Panc1 (cell line): ENCODE measurements around the gene WDR59. TPM values are rescaled to one million over a fixed set of nuclear protein-coding genes. Genes with fewer than 3 reads are reported as not detected.

Experiments used
- ATAC-seq: fragments of 200-7000 bp; cut with Tn5 transposase; 2 replicates; pipeline ENCODE4 v1.9.1; 2020; ENCODE audit warnings: mild to moderate bottlenecking, moderate library complexity
- BruUV-seq: library from RNA; stranded (reverse); fragments of 400-500 nt; replicated peaks from 2 replicates; lab custom pipeline; 2021; lab: Mats Ljungman, UMichigan
- CTCF ChIA-PET: fragments of 300-600 bp; sonication (Branson Sonifier 250); formaldehyde crosslinking; loops from one replicate; lab custom pipeline; 2022; ENCODE audit warnings: antibody characterized with exemption; lab: Charles Lee
- POLR2A ChIA-PET: fragments of 300-600 bp; sonication (Branson Sonifier 250); formaldehyde crosslinking; loops from one replicate; lab custom pipeline; 2022; ENCODE audit warnings: antibody characterized with exemption; lab: Charles Lee
- DNase-seq: peaks from one replicate; pipeline ENCODE4 v3.0.0-alpha.2; 2010; ENCODE audit warnings: low read depth, low spot score
- H3K27ac ChIP-seq: 2 replicates; pipeline ENCODE4 v1.5.1; 2011; ENCODE audit warnings: mild to moderate bottlenecking, low read length, inconsistent platforms
- H3K27me3 ChIP-seq: fragments of 200-500 bp; sonication (Bioruptor generic); 2 replicates; pipeline ENCODE4 v1.6.0; 2014; ENCODE audit warnings: low read length, inconsistent platforms; ENCODE audit not compliant: control insufficient read depth, insufficient read depth
- H3K36me3 ChIP-seq: fragments of 200-500 bp; sonication (Bioruptor generic); 2 replicates; pipeline ENCODE4 v1.5.1; 2014; ENCODE audit warnings: inconsistent platforms, mild to moderate bottlenecking, low read length, moderate library complexity; ENCODE audit not compliant: control insufficient read depth, insufficient read depth
- H3K4me1 ChIP-seq: 2 replicates; pipeline ENCODE4 v1.5.1; 2011; ENCODE audit warnings: inconsistent platforms, mild to moderate bottlenecking, low read length, moderate library complexity; ENCODE audit not compliant: control insufficient read depth, insufficient read depth
- H3K4me3 ChIP-seq, 2 experiments: 2 replicates each; pipeline ENCODE4 v1.5.1; 2011 to 2012; ENCODE audit warnings: low read depth in 2 of 2, low read length in 2 of 2, mild to moderate bottlenecking in 2 of 2, inconsistent platforms in 1 of 2, moderate library complexity in 1 of 2
- H3K9me3 ChIP-seq: fragments of 200-500 bp; sonication (Bioruptor generic); 2 replicates; pipeline ENCODE4 v1.5.1; 2014; ENCODE audit warnings: low read depth, mild to moderate bottlenecking, inconsistent platforms, low read length, moderate library complexity; ENCODE audit not compliant: control insufficient read depth, insufficient read depth
- CTCF ChIP-seq: fragments of 450-650 bp; IDR thresholded peaks from 2 replicates; pipeline ENCODE4 v1.5.1; 2017; ENCODE audit warnings: mild to moderate bottlenecking
- POLR2AphosphoS5 ChIP-seq: IDR thresholded peaks from 2 replicates; pipeline ENCODE4 v1.6.1; 2012; ENCODE audit warnings: mild to moderate bottlenecking, low read depth, low read length, moderate library complexity
- REST ChIP-seq, 2 experiments: IDR thresholded peaks; 2 replicates each; pipeline ENCODE4 v1.6.1; 2011 to 2012; ENCODE audit warnings: low read depth in 2 of 2, control low read depth in 1 of 2, low read length in 1 of 2, mild to moderate bottlenecking in 1 of 2, moderate library complexity in 1 of 2; ENCODE audit not compliant: insufficient read depth in 1 of 2
- SIN3A ChIP-seq: IDR thresholded peaks from 2 replicates; pipeline ENCODE4 v1.6.1; 2012; ENCODE audit warnings: low read depth, mild to moderate bottlenecking, low read length, moderate library complexity, borderline replicate concordance; ENCODE audit not compliant: insufficient read depth
- TCF7L2 ChIP-seq: IDR thresholded peaks from 2 replicates; pipeline ENCODE4 v1.6.1; 2011; ENCODE audit warnings: mild to moderate bottlenecking, low read depth, low read length, inconsistent platforms
- in situ Hi-C: cut with HindIII; loops from 2 replicates; pipeline ENCODE4 v1.10.0; 2016; ENCODE audit warnings: low sequenced_read_pairs, low pct_unique_long_range_greater_than_20kb
- intact Hi-C: fragments of 100-400 bp; cut with micrococcal nuclease; formaldehyde crosslinking; loops from one replicate; pipeline ENCODE4 v1.10.0; 2022; ENCODE audit not compliant: unreplicated experiment
- total RNA-seq: library from RNA; stranded (reverse); gene quantifications from one replicate; pipeline ENCODE4 v1.2.1, GENCODE V29; 2021; ENCODE audit not compliant: unreplicated experiment

The WDR59 gene
- total RNA-seq, 1 experiment from 2014 or later = 58.7 TPM

GRCh38 chr16:74867281-74867849, 117.6 kb downstream of the WDR59 start:
- intact Hi-C loops = no loop called here
- H3K9me3 ChIP-seq = no peaks in the 10 kb centered on the region
- no peaks in the 10 kb centered on the region for H3K27me3 ChIP-seq
- in situ Hi-C loops = no loop called here
- POLR2A ChIA-PET = interaction anchor here (0.8 kb wide), 1 partner anchor 172 kb away, joined by 10 read pairs; no protein-coding TSS in a partner anchor
- no peaks in the 10 kb centered on the region for H3K4me1 ChIP-seq
- CTCF ChIA-PET = no interaction called here
- no peak for ATAC-seq
- no peak for DNase-seq
- H3K36me3 ChIP-seq = no peaks in the 10 kb centered on the region
- H3K27ac ChIP-seq = no peak overlapping the region
- no peak for TF ChIP-seq POLR2AphosphoS5
- TF ChIP-seq TCF7L2 = no peak
- no peak for TF ChIP-seq SIN3A
- no peak for TF ChIP-seq REST (IDR thresholded peaks at IDR 0.05; ENCODE audit: insufficient read depth in 1 of 2, low read depth in 2 of 2, low read length in 1 of 2)
- no peak for TF ChIP-seq CTCF
- no TSS peak for BruUV-seq
- H3K4me3 ChIP-seq = no peak overlapping the region

- H3K4me3 ChIP-seq = no peak overlapping the region
- TF ChIP-seq REST (IDR thresholded peaks at IDR 0.05; ENCODE audit: insufficient read depth in 1 of 2, low read depth in 2 of 2, low read length in 1 of 2) = no peak
- TF ChIP-seq SIN3A = no peak
- no peak for TF ChIP-seq TCF7L2
- no peak for TF ChIP-seq CTCF
- TF ChIP-seq POLR2AphosphoS5 = no peak
- H3K9me3 ChIP-seq = no peaks in the 10 kb centered on the region
- in situ Hi-C loops = no loop called here
- ChIA-PET CTCF (no interaction called here), POLR2A (no interaction called here)
- no peak for ATAC-seq
- BruUV-seq = no TSS peak
- no peaks in the 10 kb centered on the region for H3K36me3 ChIP-seq
- H3K27ac ChIP-seq = no peak overlapping the region
- intact Hi-C loops = no loop called here
- H3K27me3 ChIP-seq = no peaks in the 10 kb centered on the region
- no peaks in the 10 kb centered on the region for H3K4me1 ChIP-seq
- no peak for DNase-seq
These were observed 118.9 kb downstream of the WDR59 start for GRCh38 chr16:74865922-74866598.
